Esophagus squamous epithelium (tissue), 4 donors: ENCODE data around the gene NAT8L.

ENCODE experiments used
- POLR2A ChIP-seq, 4 donors: fragments of 450-650 bp; IDR thresholded peaks; one replicate each; pipeline ENCODE4 v1.6.1; 2017; ENCODE audit warnings: antibody characterized with exemption in 4 of 4, mild to moderate bottlenecking in 4 of 4, moderate library complexity in 3 of 4
- TF ChIP-seq, protein P1 (sequence below), 6 experiments: fragments of 450-650 bp in 4 of 6; fragments of 200-600 bp in 2 of 6; sonication (generic) in 2 of 6; IDR thresholded peaks; one replicate each; pipeline ENCODE4 v1.5.1; 2016 to 2019; ENCODE audit warnings: antibody characterized with exemption in 6 of 6, mild to moderate bottlenecking in 4 of 6, moderate library complexity in 4 of 6

DNA sequence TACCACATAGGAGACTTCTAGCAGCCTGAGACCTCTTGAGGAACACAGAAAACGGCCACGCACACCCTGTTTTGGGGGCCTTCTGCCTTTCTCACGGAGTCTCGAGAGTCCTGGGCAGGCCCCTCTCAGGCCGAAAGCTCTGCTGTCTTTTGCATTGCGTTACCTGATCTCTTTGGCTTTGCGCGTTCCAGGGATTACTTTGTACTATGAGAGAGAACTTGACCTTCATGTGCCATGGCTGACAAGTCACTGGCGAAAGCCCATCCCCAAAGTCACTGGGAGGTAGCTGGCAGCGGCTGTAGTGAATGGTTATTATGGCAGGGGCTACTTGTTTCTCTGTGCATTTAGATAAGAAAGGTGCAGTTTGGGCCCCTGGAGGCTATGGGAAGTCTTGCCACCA, 8.0 kb upstream of the NAT8L start:
- TF ChIP-seq, protein P1, sequence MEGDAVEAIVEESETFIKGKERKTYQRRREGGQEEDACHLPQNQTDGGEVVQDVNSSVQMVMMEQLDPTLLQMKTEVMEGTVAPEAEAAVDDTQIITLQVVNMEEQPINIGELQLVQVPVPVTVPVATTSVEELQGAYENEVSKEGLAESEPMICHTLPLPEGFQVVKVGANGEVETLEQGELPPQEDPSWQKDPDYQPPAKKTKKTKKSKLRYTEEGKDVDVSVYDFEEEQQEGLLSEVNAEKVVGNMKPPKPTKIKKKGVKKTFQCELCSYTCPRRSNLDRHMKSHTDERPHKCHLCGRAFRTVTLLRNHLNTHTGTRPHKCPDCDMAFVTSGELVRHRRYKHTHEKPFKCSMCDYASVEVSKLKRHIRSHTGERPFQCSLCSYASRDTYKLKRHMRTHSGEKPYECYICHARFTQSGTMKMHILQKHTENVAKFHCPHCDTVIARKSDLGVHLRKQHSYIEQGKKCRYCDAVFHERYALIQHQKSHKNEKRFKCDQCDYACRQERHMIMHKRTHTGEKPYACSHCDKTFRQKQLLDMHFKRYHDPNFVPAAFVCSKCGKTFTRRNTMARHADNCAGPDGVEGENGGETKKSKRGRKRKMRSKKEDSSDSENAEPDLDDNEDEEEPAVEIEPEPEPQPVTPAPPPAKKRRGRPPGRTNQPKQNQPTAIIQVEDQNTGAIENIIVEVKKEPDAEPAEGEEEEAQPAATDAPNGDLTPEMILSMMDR (IDR thresholded peaks at IDR 0.05) = no peak
- no peak for TF ChIP-seq POLR2A (IDR thresholded peaks at IDR 0.05)
